GM10266 (cell line): ENCODE measurements around the gene PHC3.

Source experiments
- DNase-seq: peaks from one replicate; pipeline ENCODE4 v3.0.0; 2012; ENCODE audit errors: extremely low spot score
- CTCF ChIP-seq: IDR thresholded peaks from 2 replicates; pipeline ENCODE4 v1.5.1; 2012; ENCODE audit warnings: mild to moderate bottlenecking, low read depth; ENCODE audit not compliant: control insufficient read depth, insufficient read depth; ENCODE audit errors: missing control alignments

Gene PHC3

DNA sequence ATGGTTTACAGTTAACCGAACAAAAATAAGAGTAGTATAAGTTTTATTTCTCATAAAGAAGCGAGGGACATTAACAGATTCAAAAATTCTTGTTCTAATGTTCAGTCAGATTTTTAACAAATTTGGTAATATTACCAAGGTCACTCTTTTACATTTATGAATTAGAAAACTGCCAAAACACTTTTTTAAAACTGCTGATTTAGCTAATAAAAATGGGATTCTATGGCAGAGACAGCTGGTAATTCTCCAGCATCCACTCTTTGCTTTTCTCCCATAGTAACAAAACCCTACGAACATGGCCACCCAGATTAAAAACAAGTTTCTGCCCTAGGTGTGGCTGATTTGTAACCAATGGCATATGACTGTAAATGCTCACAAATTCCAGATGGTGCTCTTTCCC is 72.6 kb downstream of the PHC3 start:
- no peak for TF ChIP-seq CTCF
- DNase-seq: no peak

DNA sequence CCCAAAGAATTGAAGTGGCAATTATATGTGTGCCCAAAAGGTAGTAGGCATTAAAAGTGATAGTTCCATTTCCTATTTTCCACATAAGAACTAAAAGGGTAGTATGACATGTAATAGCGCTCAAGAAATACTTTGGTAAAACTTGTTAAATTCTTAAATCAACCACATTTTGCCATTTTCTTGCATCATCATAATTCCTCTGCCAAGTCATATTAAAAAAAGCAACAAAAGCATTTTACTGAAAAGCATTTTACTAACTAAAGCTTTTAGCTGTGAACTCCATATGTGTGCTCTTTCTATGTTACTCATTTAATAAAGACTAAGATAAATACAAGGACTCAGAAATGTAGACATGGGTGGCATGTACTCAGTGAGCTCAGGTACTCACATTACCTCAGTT is 73.6 kb downstream of the PHC3 start:
- TF ChIP-seq CTCF: no peak
- no peak for DNase-seq

- no peak for TF ChIP-seq CTCF
- DNase-seq: no peak
Observed at GRCh38 chr3:170102431-170102830, 79.1 kb downstream of the PHC3 start.

DNA sequence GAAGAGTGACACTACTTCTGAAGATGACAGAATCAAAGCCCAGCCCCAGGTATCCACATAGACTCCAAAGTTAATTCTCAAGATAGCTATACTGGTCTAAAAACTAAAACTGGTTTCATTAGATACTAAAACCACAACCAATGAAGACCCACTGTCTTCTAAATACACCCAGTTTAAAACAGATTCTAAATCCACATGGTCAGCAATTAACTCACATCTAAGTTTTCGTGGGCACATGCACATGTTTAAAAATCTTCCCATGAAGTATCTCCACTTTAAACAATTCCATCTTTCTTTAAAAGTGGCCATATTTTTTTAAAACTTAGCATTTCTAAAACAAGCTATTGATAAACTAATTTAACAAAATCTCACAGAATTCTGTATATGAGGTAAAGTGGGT is 80.6 kb downstream of the PHC3 start:
- TF ChIP-seq CTCF: no peak
- DNase-seq: no peak

DNA sequence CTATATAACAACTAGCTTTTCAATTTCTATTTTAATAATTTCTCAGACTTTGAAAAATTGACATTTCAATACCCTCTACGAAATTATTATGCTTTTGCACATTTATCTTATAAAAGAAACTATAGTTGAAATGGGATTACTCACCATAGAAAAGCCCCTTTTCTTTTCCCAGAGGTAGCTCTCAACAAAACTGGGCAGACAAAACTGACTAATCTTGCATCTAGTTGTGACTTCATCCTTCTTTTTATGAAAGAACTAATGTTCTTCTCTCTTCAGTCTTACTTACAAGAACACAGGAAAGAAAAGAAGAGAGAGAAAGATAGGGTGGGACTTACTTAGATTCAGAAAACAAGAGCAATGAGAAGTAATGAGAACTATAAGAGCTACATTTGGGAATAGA is 82.8 kb downstream of the PHC3 start:
- DNase-seq: peak; percentile 18
- TF ChIP-seq CTCF: no peak

DNA sequence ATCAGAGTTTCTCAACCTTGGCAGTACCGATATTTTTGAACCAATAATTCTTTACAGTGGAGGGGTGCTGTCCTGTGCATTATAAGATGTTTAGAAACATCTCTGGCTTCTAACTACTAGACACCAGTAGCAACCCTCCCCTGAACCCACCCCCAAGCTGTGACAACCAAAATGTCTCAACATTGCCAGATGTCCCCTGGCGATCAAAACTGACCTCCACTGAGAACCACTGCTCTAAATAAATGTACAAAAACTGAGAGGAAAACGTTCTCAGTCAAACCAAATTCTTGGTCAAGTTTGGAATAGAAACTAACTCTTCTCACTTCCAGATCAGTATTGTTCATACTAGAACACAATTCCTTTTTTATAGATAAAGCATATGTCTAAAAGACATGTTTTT is 85.2 kb downstream of the PHC3 start:
- no peak for DNase-seq

GRCh38 chr3:170095771-170096170 is 85.8 kb downstream of the PHC3 start:
- DNase-seq: no peak
- no peak for TF ChIP-seq CTCF

More for the DNA sequence above, 85.2 kb downstream of the PHC3 start:
- no peak for TF ChIP-seq CTCF

GRCh38 chr3:170092907-170093306 is 88.6 kb downstream of the PHC3 start:
- DNase-seq: no peak
- TF ChIP-seq CTCF: no peak
